NCI-H446 treated with DMSO at 0.1 percent for 48 hours (cell line): ENCODE results near the gene MALRD1.

ENCODE experiments used
- DNase-seq: peaks from one replicate; lab custom pipeline; 2025; lab: John Stamatoyannopoulos, UW

The MALRD1 gene

DNA sequence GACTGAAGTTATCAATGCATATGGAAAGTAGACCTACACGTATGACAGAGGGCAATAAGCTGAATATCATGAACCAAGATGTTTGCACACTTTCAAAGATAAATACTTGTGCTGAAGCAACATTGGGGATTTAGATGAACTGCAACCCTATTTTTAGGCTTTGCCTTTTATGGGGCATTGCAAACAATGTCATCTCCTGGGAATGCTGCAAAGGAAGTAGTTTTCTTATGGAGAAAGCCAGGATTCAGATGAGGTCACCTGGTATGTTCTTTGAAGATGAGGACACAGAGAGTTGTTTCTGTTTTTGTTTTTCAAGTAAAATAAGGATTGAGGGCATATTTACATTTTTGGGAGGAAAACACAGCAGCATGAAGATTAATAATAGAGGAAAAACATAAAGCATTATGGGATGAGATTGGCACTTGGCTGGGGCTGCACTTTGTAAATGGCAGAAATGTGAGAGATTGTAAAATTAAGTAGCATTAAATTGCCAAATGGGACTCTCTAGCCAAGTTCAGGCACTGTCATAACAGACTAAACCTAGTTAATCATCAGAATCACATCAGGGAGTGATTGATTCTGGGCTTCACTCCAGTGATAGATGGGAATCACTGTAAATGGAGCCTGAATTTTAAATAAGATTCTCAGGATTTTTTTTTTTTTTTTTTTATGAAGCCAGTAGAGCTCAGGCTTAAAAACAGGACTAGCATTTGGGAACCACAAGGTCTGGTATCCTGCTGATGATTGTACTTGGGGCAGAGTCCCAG, 63.1 kb downstream of the MALRD1 start:
- peak; percentile 89 for DNase-seq

DNA sequence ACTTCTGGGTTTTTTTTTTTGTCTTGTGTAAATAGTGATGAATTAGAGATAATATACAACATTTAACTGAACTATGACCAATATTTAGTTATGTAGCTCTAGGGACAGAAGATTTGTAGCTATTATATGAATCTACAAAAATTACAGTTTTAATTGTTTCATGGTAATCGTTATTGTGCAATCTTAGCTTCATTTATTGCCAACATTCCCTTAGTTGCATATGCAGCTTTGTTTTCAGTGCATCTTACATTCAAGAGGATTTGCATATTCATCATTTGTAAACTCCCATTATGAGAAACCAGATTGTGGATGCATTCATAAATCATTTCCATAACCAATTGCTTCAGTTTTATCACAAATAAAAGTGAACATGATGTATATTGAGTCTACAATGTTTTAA, 68.8 kb downstream of the MALRD1 start:
- no peak for DNase-seq

DNA sequence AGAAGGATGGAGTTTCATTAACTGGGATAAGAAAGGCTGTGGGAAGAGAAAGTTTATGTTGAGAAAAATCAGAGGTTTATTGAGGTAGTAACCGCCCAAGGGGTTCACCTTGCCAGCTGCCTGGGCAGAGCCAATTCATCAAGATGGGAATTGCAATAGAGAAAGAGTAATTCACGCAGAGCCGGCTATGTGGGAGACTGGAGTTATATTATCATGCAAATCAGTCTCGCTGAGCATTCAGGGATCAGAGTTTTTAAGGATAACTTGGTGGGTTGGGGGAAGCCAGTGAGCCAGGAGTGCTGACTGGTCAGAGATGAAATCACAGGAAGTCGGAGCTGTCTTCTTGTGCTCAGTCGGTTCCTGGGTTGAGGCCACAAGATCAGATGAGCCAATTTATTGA, 70.6 kb downstream of the MALRD1 start:
- no peak for DNase-seq

DNA sequence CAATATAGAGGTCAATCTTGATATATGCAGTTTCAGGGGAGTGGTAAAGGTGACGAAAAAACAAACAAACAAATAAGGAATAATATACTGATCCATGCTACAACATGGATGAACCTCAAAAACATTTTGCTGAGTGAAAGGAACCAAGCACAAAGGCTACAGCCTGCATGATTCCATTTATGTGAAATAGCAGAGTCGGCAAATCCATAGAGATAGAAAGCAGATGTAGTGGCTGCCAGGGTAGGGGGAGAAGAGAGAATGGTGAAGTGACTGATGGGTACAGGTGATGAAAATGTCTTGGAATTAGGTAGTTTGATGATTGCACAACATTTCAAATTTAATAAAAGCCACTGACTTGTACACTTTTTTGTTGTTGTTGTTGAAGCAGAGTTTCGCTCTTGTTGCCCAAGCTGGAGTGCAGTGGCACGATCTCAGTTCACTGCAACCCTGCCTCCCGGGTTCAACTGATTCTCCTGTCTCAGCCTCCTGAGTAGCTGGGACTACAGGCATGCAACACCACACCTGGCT, 71.8 kb downstream of the MALRD1 start:
- no peak for DNase-seq

GRCh38 chr10:19133992-19134391, 85.4 kb downstream of the MALRD1 start:
- DNase-seq = no peak

DNA sequence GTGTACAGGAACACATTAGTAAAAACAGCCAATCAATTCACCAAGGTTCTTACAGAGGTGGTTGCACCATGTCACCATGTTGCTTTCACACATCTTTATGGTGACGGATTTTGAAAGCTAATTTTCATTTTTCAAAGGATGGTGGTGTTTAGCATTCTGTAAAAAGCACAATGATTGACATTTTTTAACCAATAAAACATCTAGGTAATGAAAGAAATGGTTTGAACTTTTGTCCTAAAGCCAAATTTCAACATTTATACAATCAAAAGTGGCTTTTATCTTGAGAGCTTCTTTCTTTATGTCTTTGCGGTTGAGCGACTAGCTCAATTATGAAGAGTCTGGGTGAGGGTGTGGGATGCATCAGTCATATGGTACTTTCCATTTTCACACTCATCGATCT, 94.4 kb downstream of the MALRD1 start:
- DNase-seq = no peak

DNA sequence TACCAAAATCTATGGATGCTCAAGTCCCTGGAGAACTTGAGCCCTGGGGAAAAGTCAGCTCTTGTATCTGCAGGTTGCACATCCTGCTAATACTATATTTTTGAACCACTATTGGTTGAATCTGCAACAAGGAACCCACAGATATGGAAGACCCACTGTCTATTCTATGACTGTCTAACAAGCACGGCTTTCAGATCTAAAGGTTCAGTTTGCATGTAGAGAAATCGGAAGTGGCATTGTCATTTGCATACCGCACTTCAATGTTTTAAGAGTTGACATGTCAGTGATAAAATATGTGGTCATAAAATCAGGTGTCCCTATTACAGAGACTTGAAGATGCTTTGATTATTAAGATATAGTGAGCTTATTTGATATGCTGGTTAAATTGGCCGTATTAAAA, 95.6 kb downstream of the MALRD1 start:
- no peak for DNase-seq

DNA sequence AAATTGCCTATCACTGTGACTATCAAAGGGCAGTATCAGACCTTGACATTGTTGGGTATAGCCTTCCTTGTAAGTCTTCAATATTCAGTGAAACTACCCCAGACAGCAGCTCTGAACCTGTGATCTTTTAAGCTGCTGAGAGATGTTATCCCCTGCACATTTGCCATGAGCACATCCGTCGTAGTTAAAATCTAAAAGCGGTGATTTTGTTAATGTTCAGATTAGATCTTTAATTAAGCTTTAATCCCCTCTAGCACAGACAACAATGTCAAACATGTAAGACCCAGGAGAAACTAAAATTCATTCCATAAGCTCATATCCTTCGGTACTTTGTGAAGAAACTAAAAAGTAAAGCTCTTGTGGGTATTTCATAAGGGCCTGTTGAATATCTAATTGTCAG, 105.8 kb downstream of the MALRD1 start:
- no peak for DNase-seq

- no peak for DNase-seq
Measured at GRCh38 chr10:19158358-19158757, 109.8 kb downstream of the MALRD1 start.

- DNase-seq = no peak
Measured at GRCh38 chr10:19158870-19159269, 110.3 kb downstream of the MALRD1 start.

- no peak for DNase-seq
Measured at GRCh38 chr10:19164461-19164860, 115.9 kb downstream of the MALRD1 start.

- no peak for DNase-seq
Measured at GRCh38 chr10:19168584-19168983, 120.0 kb downstream of the MALRD1 start.

DNA sequence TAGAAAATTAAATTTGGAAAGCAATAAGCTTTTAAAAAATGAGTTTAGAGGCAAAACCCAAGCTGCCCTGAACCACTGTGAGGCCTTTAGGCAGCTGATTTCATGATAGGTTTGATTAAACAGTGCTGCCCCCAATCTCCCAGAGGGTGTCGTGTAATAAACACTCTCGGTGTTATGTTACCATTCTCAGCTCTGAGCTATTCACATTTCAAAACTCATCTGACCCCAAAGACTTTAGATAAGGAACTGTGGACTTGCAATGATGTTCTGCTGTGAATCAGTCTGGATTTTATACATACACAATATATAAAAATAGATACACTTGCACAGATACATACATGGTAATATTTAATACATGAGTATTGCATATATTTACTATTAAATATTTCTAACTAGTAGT, 120.4 kb downstream of the MALRD1 start:
- no peak for DNase-seq

- no peak for DNase-seq
Measured at GRCh38 chr10:19169684-19170083, 121.1 kb downstream of the MALRD1 start.

- DNase-seq = no peak
Measured at GRCh38 chr10:19178675-19179074, 130.1 kb downstream of the MALRD1 start.

DNA sequence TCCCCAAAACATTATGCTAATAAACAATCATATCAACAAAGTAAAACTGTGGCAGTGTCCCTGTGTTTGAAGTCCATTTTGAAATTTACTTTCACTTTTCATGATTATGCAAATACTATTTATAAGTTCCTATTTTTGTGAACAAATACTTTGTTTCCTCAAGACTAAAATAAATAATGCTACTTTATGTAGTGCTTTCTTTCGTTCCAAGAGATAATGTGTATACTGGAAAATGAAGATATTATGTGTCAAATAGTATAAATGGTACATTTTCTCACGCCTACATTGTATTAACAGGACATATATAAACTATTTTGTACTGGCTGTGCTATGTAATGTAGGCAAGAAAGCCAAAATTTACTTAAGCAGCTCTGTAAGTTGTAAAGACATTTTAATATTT, 136.3 kb downstream of the MALRD1 start:
- no peak for DNase-seq

GRCh38 chr10:19194866-19195265, 146.3 kb downstream of the MALRD1 start:
- DNase-seq = no peak

DNA sequence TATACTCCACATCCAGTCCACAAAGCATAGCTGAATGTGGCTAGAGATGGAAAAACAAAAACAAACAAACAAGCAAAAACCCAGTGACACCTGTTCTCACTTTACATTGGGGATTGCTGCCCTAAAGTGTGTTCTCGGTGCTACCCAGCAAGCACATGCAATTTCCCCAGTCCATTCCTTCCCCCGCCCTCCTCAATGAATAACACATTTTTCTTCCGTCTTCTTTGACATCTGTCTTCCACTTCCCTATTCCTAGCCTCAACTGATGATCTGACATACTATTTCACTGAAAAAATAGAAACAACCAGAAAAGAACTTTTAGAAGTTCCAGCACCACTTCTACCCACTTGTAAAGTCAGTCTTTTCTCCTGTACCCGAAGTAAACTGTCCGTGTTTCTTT, 147.1 kb downstream of the MALRD1 start:
- no peak for DNase-seq

DNA sequence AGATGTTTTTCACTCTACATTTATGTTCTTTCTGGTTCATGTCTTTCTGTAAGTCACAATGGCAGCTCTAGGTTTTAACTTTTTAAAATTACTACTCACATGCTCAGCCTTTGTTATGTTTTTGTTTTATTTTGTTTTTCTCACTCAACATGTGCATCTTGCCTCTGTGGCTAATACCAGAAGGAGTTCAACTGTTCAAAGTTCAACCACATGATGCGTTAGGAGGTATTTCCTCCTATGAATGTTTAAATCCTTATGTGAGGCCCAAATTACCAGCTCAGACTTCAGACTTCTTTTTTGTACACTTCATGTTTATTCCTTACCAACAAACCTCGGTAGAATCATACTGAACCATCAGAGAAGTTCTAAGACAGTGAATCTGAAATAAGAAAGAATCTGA, 151.6 kb downstream of the MALRD1 start:
- no peak for DNase-seq

DNA sequence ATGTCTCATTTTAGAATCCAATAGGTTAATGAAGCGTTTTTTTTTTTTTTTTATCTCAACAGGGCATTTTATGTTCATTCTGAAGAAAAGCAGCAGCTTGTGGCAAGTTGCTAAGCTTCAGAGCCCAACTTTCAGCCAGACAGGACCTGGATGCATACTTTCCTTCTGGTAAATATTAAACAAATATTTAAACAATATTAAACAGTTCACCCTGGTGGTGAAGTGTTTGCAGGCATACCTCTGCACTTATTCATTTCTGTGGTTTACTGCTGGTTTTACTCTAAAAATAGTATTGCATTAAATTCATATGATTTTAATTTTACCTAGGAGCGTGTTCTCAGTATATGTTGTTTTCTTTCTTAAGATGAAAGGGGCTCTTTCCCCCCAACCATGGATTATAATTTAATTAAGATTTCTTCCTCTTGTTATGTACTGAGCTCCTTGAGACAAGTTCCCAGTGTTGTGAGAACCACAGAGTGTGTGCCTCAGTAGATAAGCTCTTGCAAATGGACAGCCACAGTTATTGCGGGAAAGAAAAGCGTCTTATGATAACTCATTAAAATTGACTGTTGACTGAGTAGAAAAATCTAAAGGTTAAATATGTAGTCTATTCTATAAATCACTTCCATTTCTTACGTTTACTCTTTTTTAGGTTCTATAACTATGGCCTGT, 155.8 kb downstream of the MALRD1 start:
- no peak for DNase-seq

- peak; percentile 9 for DNase-seq
Measured at GRCh38 chr10:19209319-19209718, 160.7 kb downstream of the MALRD1 start.

GRCh38 chr10:19212590-19212989, 164.0 kb downstream of the MALRD1 start:
- no peak for DNase-seq

DNA sequence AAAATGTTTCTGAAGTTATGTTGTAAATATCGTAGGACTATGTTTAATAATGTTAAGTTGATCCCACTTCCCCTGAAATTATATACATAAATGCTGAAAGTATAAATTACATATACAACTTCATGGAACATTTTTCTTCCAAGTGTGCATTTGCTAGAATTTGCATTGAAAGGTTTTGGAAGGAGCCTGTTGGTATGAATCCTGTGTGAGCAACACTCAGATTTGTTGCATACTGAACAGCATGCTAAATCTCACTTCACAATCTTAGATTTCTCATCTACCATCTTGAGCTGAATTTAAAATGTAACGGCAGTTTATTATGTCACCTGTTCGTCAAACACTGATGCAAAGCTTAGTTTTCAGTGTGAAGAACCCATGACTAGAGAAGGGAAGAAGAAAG, 172.6 kb downstream of the MALRD1 start:
- DNase-seq = no peak

DNA sequence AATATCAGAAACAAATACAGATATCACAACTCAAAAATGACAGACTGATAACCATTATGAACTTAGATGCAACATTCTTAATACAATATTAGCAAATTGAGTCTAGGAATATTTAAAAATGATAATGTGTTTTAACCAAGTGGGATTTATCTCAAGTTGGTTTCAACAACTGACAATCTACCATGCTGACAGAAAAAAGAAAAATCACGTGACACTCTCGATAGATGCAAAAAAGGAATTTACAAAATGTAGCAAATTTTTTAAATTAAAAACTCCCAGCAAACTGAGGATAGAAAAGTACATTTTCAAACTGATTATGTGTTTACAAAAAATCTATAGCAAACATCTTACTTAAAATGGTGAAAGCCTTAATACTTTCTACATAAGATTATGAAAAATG, 177.4 kb downstream of the MALRD1 start:
- DNase-seq = no peak
